GM19467 (cell line): ENCODE data around the gene IFI27L2.
"Not testable (repeated sequence)": the region's sequence is repeated elsewhere in the genome, so short reads cannot be mapped to it uniquely, and the experiment has no call there.

ENCODE experiments used
- ATAC-seq: cut with Tn5 transposase; IDR thresholded peaks from one replicate; pipeline ENCODE4 v1.9.1; 2021; ENCODE audit warnings: mild to moderate bottlenecking, moderate library complexity; ENCODE audit not compliant: unreplicated experiment

The IFI27L2 gene, protein sequence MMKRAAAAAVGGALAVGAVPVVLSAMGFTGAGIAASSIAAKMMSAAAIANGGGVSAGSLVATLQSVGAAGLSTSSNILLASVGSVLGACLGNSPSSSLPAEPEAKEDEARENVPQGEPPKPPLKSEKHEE

DNA sequence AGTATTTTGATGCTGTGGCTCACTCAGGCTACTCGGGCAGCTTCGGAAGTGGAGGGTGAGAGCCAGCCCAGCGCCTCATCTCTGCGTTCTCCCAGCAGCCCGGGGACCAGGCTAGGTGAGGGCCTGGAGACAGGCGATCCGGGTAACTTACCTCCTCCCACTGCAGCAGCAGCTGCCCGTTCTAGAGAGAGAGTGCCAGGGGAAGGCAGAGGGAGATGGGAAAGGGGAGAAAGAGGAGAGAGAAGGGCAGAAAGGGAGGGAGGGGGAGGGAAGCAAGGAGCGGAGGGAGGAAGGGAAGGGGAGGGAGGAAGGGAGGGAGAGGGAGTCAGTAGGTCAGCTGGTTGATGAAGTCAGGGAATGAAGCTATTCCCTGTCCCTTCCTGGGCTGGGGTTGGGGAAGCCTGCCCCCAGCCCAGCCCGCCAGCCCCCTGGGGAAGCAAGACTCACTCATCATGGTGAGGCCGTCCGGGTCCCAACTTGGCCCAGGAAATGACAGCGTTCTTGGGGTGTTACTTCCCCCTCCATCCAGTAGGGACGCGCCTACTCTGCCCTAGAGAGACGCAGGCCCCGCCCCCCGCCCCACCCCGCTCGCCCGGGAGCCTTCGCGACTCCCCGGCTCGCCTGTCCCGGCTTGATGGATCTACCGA is at the start of gene IFI27L2:
IFI27L2 (minus strand) TSS at position 494 of the 647 bp plus-strand sequence; CDS start at position 454, 40 bp downstream.
- ATAC-seq = peak; percentile 92

DNA sequence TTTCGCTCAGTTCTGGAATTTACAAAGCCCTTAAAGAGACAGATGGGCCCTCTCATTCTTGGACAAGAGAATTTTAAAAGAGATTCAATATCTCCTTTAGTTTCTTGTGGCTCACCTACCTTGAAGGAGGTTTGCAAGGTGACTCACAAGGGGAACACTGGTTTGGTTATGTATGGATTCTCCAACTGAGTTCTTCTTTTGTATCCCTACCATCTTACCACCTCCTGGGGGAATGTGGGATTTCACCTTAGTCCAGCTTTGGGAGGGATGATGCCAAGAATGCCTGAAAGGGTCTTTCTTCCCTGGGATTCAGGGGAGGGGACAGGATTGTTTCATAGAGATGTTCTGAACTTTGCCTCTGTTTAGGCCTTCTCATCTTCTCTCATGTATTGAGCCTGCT is 48.4 kb upstream of the IFI27L2 start:
- ATAC-seq = no peak

DNA sequence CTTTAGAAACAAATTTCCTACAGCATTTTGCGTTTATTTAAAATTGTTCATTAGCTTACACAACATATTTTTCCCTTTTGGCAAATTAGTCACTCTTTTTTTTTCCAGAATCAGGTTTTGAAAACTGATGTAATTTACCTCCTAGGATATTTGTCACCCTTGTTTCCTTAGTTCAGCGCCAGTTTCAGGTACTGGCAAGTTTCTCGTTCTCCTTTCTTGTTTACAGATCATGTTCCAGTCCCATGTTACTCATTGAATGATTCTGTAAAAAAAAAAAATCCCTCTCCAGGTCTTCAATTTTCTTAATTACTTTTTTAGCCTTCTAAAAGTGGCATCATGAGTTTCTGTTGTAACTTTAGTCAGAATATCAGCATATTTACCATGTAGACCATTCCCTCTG is 47.4 kb upstream of the IFI27L2 start:
- ATAC-seq = no peak

DNA sequence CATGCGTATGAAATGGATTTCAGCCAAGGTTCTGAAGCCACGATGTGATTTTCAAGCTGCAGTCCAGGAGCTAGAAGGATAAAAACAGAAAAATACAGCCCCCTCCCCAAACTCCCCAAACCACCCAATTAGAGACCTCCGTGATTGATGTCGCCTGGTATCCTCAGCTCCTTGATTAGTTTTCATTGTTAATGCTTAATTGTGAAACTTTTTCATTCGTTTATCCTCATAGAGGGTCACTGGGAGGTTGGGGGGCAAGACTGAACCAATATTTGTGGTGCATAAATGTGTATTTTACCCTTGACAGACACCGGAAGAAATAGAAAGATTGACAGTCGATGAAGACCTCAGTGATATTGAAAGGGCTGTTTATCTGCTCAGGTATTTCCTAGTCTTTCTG is 46.3 kb upstream of the IFI27L2 start:
- no peak for ATAC-seq

DNA sequence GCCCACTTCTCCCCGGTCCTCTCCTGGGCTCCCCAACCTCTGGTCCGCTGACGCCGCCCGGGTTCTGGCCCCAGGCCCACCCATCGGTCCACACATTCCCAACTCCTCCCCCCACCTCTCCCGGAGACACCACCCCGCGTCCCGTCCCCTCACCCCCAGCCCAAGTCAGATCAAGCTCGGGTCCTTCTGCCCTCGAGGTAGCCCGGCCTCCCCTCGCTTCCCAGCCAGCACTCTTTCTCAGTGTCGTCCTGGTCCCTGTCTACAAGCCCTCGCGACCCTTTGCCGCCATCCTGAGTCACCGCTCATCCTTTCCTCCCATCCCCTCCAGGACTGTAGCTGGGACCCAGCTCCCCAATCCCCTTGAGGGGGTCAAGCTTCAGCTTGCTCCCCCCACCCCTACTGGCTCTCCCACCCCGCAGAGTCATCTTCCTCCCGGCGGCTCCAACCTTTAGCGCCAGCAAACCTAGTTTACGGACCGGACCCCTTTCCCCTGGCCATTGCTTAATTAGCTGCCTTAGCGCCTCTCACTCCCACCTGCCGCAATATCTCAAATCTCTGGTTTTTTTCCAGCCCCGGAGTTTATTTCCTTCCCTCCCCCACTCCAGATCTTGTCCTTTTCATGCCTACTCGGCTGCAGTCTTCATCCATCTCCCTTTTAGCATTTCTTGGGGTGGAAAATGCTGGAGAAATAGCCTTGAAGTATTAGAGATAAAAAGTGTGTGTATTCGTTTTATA is 45.8 kb upstream of the IFI27L2 start:
- no peak for ATAC-seq

DNA sequence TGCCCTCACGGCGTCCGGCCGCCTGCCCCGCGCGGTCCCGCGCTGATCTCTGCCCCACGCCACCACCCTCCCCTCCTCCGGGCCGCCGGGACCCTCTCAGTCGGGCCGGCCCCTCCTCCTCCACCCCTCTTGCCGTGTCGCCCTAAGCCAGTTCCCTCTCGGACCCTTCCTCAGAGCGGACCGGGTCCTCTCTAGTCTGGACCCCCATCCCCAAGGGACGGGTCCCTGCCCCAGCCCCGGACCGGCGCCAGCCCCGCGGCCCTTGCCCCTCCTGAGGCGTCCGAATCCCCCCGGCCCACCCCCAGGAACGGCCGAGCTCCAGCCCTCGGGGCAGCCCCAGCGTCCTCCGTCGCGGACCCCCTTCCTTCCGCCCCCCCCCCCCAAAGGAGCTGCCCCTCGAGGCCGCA is 45.2 kb upstream of the IFI27L2 start:
- no peak for ATAC-seq

DNA sequence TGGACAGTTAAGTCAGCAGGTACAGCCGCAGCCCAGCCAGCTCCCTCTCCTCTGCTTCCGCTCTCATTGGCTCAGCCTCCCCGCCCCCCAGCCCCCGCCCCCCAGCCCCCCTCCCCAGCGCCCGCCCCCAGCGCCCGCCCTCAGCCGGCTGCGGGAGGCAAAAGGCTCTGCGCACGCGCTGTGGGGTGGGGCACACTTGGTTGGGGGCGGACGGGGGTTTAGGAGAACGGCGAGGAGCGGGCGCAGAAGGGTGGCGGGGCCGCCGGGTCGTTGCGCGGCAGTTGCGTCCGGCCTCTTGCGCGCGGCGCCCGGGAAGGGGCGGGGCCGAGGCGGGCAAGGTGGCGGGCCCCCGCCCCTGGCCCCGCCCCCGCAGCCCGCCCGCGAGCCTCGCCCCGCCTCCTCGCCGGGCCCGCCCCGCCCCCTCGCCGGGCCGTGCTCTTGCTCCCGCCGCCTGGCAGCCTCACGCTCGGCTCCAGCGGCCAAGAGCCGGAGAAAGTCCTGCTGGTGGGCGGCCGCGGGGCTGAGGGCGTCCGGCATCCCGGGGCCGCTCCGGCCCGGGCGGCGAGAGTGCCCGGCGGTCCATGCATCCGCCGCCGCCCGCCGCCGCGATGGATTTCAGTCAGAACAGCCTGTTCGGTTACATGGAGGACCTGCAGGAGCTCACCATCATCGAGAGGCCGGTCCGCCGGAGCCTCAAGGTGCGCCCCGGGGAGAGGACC is 44.6 kb upstream of the IFI27L2 start, which contains the start of gene PPP4R4:
PPP4R4 (plus strand) TSS at position 438 of the 719 bp plus-strand sequence; CDS start at position 582, 144 bp downstream.
- peak; percentile 79 for ATAC-seq

DNA sequence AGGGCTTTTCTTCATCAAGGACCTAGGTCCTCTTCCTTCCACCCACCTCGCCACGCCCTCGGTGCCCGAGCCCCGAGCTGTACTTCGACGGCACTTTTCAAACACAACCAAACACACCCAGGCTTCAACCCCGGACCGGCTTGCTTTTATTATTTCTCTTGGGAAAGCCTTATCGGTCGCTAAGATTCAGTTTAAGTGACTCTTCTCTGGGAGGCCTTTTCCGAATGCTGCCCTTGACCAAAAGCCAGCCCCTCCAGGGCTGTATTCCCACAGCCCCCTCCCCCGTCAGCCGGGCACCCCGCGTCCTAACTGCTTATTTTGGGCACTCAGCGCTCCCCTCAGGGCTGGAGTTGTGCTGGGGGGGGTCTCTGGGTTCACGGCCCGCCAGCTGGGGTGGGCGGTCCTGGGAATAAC is 44.1 kb upstream of the IFI27L2 start:
- no peak for ATAC-seq

DNA sequence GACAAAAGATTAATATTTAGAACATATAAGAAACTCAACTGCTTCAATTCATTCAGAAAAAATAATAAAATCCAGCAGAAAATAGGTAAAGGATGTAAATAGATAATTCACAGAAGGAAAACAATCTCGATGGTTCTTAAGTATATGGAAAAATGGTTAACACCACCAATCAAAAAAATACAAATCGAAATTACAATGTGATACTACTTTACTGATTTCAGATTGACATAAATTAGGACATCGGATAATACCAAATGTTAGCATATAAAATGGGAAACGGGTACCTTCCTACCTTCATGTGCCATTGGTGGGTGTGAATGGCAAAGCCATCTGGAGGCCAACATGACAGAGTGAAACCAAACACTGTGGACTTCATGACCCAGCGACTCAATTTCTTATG is 43.1 kb upstream of the IFI27L2 start:
- ATAC-seq = no peak

DNA sequence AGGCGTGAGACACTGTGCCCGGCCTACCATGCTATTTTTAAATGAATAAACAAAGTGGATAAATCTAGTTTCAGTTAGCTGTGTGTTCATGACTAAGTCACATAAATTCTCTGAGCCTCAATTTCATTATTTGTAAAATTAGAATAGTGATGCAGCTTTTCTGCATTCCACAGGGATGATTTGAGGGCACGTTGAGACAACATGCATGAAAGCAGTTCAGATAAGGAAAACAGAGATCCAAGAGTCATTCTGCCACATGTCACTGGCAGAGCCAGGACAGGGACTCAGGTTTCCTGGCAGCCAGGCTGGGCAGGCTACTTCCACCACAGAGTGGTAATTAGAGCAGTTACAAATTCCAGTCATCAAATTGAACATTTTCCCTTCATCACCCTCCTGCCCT is 41.8 kb upstream of the IFI27L2 start:
- ATAC-seq = no peak

DNA sequence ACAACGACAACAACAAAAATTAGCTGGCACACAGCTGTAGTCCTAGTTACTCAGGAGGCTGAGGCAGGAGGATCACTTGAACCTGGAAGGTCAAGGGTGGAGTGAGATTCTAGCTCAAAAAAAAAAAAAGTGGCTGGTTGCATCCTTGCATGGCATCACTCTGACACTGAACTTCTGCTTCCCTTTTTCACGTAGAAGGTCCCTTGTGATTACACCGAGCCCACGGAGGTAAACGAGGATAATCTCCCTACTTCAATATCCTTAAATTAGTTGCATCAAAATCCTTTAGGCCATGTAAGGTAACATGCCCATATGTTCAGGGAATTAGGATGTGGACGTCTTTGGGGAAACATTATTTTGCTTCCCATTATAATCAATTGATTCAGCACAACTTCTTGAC is 40.7 kb upstream of the IFI27L2 start:
- ATAC-seq = no peak

DNA sequence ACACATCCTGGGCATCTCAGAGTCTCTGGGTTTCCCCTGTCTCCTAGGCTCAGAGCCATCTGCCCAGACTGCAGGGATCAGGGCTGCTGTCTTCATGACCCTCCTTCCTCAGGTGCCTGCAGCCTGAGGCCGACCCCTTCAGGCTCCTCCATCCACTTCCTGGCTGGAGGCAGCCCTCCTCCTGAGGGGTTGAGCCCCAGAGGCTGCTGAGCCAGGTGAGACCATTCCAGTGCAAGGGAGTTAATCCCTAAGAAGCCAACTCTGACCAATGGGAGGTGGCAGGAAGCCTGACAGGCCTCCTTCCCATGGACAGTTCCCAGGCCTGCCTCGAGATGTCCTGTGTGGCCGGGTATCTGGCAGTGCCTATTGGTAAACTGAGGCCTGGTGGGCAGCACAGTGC is 36.3 kb upstream of the IFI27L2 start:
- ATAC-seq = no peak

DNA sequence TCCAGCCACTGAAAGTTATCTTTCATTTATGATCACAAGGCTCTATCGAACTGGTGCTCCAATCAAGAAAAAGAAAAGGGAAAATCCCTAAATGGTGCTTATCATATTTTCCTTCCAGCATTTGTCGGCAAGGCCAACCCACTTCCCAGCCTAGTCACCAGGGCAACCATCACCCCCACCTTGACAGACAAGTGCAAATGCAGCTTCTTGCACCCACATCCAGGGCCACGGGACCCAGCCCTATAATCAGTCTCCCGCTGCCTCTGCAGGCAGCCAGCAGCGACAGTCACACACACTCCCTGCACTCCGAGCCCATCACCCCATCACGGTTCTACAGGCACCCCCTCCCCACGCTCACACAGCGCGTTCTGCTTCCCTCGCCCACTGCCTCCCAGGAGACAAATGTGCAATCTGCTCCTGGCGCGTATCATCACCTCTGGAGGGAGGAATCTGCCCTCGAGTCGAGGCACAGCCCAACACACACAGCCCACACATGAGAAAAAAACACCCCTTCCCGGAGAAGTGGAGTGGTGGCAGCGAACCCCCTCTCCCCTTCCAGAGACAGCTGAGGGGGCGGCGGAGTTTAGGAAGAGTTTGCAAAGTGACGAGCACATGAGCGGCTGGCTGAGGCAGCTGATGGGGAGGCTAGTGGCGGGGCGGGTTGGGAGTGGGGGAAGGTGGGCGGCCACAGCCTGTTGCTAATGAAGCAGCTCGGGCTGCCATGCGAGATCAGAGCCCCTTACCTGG is 35.5 kb upstream of the IFI27L2 start:
- no peak for ATAC-seq

DNA sequence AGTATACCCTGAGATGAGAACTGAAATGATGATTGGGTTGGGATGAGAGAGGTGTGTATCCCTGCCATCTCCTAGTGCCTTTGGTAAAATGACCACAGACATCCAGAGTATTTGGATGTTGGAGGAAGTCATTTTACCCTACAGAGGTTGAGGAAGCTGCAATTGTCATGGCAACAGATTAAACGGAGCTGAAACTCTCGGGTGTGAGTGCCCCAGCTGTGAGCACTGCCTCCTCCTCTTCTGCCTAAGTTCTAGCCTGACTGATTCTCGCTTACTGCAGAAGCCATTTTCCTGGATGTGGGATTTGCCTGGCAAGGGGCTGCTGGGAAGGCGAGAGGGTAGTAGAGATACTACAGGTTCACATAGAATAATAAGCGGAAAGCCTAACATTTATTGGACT is 34.4 kb upstream of the IFI27L2 start:
- no peak for ATAC-seq

DNA sequence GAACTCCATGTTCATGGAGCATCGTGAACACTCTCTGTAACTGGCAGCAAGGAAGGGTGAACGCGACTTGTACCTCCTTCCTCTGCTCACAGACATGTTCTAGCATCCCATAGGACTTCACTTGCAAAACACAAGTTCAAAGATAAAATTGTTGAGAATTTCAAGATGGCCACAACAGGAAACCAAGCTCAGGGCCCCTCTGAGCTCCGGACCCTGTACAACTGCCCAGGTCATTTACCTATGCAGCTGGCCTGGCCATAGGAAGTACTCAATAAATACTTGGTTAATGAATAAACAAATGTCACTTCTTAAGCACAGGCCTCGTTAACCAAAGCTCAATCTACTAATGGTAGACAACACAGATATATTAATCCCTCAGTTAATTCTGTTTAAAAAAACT is 33.1 kb upstream of the IFI27L2 start:
- ATAC-seq = no peak

DNA sequence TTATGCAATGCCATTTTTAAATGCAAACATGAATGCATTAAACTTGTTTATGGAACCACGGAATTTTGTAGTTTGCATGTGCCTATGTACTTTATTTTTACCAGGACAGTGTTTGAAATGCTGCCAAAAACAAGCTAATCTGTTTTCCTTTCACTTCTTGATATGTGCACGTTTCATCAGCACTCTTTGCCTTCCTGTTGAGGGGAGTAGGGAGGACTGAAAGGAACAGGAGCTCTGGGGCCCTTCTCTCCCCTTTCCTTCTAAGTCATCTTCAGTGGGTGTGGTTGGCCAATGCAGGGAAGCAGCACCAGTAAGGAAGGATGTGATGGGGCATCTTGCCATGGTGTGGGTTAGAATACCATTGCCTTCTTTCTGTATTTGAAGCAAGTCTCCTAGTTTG is 32.6 kb upstream of the IFI27L2 start:
- no peak for ATAC-seq

DNA sequence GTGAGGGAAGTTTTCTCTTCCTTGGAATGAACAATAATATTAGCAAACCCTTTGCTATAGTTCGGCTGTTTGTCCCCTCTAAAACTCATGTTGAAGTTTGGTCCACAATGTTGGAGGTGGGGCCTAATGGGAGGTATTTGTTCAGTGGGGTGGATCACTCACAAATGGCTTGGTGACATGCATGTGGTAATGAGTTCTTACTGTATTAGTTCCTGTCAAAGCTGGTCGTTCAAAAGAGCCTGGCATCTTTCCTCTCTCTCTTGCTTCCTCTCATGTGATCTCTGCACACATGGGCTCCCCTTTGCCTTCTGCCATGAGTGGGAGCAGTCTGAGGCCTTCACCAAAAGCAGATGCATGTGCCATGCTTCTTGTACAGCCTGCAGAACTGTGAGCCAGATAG is 31.7 kb upstream of the IFI27L2 start:
- no peak for ATAC-seq

DNA sequence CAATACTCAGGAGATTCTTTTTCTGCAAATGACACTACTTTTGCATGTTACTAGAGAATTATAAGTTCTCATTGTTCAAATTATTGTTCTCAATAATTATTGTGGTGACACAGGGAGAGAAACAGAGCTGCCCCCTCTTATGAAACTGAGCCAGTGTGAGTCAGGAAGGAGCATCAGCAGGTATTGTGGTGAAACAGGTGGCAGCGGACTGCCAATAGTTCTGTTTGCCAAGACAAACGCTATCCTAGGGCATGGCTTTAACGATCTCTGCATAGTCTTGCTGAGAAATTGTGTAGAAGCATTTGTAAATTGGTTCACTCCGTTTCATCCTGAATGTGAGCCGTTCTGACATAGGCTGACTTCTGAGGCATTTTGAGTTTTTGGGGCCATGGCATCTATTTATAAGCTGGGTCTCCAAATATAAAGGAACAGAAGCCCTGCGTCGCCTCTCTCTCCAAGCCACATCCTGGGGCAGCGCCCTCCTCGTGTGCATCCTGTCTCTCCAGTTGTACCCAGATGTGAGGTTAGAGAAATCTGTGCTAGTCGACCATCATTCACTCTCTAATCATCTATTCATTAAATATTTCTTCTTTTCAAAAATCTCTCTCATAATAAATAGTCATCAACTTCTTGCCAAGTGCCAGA is 29.0 kb upstream of the IFI27L2 start:
- ATAC-seq = no peak

DNA sequence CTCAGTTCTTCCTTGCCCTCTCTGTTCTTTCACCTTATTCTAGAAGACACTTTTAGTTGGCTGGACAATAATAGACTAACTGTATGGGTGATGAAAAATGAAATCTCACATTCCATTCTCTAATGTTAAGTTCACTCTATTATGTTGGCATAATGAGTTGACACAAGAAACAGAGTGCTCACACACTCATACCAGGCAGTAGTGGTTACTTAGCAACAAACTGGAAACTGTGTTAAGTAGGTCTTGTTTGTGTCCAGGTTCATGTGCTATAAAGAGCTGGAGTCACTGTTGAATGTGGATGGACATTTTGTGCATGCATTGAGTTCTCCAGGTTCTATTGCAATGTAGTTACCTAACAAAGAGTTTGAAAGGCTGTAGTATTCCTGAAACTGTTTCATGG is 27.8 kb upstream of the IFI27L2 start:
- ATAC-seq = no peak

DNA sequence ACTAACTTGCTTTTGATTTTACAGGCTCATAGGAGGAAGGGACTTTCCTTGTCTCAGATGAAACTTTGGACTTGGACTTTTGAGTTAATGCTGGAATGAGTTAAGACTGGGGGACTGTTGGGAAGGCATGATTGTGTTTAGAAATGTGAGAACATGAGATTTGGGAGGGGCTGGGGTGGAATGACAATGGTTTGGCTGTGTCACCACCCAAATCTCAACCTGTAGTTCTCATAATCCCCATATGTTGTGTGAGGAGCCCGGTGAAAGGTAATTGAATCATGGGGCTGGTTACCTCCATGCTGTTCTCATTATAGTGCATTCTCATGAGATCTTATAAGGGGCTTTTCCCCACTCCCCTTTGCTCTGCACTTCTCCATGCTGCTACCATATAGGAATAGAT is 26.7 kb upstream of the IFI27L2 start:
- not testable (repeated sequence) for ATAC-seq
